Measurements from ENCODE around the gene RFC2.

RFC2 gene

DNA sequence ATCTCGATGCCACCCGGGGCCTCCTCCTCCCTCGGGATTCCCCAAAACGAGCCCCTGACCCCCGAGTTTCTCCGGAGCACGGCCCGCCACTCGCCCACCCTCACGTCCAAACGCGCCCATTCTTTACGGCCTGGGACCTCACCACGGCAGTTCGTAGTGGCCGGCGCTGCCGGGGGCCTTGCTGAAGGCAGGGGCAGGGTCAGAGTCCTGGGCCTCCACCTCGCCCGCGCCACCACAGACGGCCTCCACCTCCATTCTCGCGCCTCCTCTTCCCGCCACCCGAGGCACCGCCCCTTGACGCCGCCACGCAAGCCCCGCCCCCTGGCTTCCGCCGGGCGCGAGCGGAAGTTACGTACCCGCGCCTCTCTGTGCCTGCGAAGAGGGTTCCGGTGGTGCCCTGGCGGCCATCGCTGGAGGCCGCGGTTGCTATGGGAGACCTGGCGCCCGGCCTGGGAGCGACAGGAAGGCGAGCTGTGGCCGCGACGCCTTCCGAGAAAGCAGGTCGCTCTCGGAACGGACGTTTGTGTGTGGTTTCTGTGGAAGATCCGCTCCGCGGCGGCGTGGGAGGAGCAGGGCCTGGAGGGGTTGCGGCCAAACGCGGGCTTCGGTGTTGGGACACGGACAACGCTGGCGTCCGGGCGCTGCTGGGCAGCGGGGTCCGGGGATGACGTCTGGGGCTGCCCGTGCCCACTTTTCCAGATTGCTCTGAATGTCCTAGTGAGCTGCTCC lies at the start of gene RFC2:
TSS of gene RFC2 (minus strand) at position 271 of the 729 bp plus-strand sequence. CDS start at position 255, 16 bp downstream.
- peak; percentile 99 for DNase-seq (ENCODE audit: low read depth, low spot score)

DNA sequence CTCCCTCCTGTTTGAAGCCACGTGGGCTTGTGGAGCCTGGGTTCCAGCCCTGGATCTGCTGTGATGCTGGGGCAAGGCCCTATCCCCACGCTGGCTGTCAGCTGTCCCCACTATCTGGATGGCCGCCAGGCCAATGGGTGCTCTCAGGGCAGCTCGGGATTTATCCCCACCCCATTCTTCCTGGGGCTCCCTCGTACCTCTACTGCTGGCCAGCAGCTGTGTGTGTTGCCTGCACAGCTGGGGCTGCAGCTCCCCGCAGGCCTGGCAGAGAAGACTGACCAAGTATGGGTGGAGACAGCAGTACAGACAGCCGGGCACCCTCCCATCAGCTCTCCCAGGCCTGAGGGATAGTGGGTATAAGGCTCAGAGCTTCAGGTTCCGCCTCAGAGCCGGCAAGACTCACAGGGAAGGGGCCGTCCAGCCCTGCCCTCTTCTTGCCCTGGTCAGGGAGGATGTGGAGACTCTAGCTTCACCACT lies 48.6 kb upstream of the RFC2 start:
- DNase-seq (ENCODE audit: low read depth, low spot score), result no peak

DNA sequence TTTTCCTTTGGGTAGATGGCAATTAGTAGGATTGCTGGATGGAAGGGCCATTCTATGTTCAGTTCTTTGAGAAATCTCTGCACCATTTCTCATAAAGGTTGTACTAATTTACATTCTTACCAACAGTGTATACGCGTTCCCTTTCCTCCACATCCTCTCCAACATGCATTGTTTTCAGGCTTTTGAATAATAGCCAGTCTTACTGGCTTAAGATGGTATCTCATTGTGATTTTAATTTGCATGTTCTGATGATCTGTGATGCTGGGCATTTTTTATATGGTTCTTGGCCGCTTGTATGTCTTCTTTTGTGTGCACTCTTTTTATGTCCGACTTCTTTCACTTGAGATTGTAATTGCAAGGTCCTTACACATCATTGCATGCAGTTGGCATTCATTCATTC lies 46.7 kb upstream of the RFC2 start:
- no peak for DNase-seq (ENCODE audit: low read depth, low spot score)

DNA sequence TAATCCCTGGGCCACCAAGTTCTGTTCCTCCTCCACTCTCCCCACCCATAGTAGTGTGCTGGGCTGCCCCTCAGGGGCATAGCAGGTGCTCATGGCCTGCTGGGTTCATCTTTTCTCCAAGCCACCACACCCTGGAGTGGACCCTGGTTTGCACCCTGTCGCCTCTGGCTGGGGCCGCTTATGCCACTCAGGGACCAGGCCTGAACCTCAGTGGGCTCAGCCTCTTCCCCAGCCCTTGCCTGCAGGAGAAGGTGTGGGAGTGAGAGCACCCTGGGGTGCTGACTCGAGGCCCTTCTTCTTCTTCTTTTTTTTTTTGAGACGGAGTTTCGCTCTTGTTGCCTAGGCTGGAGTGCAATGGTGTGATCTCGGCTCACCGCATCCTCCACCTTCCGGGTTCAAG lies 45.2 kb upstream of the RFC2 start:
- DNase-seq (ENCODE audit: low read depth, low spot score), result no peak

DNA sequence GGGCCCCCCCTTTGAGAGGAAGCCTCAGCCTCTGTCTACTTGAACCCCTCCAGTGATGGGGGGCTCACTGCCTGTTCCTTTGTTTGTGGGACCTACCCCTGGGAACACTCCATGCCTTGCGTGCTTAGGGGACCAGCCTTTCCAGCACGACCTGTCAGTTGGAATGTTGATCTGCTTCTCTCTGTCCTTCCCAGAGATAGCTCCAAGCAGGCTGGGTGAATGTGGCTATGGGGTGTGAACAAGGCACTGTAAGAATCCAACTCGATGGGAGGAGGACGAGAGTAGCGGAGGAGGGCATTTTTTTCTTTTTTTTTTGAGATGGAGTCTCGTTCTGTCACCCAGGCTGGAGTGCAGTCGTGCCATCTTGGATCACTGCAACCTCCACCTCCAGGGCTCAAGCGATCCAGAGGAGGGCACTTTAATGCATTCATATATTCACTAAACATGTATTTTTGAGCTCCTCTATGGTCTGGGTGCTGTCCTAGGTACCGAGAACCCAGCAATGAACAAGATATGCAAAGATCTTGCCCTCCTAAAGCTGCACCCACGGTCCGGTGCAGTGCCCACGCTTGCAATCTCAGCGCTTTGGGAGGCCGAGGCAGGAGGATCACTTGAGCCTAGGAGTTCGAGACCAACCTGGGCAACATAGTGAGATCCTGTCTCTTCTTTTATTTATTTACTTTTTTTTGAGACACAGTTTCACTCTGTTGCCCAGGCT lies 43.5 kb upstream of the RFC2 start:
- no peak for DNase-seq (ENCODE audit: low read depth, low spot score)

DNA sequence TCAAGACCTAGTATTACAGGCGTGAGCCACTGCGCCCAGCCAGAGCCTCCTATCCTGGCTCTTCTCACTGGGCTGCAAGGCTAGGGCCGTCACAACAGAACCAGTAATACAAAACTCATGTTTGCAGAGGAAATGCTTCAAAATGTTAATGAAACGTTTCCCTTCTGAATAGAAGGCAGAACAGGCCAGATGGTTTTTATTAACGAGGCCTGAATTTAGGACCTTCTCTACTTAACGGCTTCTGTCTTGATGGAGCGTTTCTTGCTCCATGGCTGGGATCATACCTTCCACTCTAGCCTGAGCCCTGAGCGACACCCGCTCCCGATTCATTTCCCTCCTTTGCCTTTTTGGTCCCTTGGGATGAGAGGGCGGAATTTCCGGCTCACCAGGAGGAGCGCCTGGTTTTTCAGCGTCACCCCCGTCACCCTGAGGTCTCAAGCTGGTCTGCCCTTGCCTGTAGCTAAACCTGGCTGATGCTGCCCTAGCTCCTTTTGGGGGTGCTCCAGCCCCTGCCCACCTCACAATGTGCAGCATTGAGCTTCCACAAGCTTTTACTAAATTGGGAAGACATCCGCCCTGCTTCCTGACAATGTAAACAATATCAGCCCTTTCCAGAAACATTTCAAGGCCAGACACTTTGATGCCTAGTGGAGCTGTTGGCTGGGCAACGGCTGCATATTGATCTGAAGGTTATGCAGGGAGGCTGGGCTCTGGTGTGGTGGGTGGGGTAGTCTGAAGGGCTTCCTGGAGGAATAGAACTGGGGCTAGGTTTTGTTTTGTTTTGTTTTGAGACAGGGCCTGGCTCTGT lies 40.2 kb upstream of the RFC2 start:
- DNase-seq (ENCODE audit: low read depth, low spot score), result no peak

DNA sequence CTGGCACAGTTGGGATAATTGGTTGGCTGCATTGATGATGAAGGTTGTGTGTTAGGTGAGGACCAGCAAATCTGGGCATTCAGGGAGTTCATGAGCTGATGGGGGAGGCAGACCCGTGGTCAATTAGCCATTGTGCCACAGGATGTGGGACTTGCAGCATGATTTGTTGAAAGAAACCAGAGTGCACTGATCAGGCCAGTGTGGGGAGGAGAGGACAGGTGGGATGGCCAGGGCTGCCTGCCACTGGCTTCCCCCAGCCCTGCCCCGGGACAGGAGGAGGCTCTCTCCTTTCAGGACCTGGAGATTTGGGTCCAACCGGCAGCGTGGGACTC lies 39.3 kb upstream of the RFC2 start:
- no peak for DNase-seq (ENCODE audit: low read depth, low spot score)

DNA sequence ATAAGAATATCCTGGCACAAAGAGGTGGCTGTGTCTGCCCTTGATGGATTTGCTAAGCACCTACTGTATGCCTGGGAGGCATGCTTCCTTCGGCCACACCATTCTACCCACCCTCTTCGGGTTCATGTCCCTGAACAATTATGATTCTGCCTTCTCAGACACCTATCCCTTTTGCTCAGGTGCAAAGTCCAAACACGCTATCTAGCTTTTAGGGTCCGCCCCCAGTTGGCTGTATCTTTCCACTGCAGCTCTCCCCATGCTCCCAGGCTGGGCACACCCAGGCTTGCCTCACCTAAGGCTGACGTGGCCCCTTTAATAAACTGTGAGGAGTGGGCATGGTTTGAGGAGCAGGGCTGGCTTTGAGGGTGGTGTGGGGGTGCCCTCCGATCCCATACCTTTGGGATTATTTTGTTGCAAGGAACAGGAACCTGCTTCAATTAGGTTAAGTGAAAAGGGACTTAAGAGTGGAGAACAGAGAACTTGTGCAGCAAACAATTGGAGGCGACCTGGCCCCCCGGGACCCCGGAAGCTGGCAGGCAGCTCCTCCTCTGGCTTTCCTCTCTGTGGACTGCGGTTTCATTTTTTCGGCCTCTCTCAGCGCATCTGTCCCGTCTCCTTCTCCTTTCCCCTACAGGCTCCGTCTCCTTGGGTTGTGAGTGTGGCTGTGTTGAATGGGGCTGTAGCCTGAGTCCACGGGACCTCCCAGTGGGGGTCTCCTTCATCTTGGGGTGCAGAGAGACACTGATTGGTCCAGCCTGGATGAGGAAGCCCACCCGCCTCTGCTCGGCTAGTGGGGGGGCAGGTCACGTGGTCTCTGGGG lies 38.8 kb upstream of the RFC2 start:
- DNase-seq (ENCODE audit: low read depth, low spot score), result no peak

DNA sequence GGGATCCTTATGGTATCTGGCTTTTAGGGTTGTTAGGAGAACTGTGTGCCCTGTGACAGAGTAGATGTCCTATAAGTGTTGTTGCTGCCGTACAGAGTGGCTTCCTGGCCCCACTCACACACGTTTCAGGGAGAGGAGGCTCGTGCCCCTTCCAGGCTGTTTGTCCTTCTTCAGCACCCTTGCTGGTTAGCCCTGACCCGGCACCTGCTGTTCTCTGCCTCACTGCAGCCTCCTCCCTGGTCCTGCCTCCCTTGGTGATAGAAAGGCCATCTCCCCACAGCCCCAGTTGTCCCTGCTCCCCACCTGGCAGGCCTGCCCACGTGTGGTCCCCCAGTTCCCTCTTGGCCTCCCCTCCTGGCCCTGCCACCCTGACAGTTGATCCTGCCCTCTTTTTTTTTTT lies 37.3 kb upstream of the RFC2 start:
- DNase-seq (ENCODE audit: low read depth, low spot score), result no peak

DNA sequence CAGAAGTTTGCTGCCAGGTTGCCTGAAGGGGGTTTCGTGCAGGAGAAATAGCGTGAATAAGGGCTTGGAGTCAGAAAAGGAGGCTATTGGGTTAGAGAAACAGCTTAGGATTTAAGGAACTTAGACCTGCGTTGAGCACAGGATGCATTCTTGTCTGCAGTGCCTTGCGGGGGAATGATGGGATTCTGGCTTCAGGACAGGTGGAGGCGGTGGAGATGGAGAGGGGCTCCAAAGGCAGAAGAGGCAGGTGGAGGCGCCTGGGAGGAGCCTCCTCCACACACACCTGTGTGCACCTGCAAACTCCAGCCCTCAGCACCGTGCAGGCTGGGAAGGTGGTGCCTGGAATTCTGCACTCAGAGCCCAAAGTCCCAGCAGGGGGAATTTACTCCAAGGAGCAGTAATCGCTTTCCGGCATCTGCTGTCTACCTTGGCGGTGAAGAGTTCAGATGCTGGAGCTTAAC lies 36.8 kb upstream of the RFC2 start:
- no peak for DNase-seq (ENCODE audit: low read depth, low spot score)

DNA sequence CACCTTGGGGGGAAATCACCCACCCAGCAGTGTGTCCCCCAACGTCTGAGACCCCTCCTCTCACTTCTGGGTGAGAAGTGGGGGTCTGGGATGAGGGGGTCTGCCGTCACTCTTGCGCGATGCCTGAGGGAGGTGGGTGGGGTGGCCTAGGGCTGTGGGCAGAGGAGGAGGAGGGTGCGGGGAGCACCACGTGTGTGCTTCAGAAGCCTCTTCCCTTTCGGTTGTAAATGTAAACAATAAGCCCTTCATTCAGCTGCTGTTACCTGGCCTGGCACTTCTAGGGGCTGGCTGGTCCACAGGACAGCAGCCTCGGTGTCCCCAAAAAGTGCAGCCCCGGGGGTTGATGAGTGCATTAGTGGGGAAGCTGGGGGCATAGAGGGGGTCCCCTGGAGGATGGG lies 36.4 kb upstream of the RFC2 start:
- DNase-seq (ENCODE audit: low read depth, low spot score), result no peak

DNA sequence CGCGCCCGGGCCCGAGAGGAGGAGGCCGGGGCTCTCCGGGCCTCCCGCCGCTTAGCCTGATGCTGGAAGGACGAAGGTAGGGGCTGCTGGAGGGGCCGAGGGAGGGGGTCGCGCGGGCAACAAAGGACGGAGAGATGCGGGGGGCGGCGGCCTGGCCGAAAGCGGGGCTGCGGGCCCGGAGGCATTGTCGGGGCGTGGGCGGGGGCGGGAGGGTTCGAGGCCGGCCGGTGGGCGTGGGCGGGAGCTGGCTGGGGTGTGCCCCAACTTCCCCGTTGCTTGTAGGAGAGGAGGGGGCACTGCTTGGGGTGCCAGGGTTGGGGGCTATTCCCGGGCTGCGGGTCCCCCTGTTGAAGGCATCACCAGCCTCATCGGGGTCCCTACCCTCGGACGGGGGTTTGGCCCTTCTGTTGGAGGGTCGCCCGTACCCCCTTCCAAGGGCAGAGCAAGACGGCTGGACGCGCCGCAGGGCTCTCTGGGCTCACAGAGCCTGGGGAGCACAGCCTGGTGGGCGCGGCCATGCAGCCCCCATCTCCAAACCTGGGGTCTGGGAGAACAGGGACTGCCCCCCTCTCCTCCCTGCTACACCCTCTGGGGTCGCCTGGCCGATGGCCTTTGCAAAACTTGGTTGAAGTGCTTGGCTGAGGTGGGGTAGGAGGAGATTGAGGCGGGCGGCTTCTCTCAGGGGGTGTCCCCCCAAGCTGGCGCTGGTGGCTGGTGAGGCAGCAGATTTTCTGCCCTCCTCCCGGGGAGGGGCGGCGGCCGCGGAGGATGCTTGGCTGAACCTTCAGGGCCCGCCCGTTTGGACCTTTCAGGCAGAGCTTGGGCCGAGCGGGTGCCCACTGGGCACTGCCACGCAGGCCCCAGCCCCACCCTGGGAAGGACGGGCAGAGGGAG lies 35.7 kb upstream of the RFC2 start:
- DNase-seq (ENCODE audit: low read depth, low spot score), result peak; percentile 61

DNA sequence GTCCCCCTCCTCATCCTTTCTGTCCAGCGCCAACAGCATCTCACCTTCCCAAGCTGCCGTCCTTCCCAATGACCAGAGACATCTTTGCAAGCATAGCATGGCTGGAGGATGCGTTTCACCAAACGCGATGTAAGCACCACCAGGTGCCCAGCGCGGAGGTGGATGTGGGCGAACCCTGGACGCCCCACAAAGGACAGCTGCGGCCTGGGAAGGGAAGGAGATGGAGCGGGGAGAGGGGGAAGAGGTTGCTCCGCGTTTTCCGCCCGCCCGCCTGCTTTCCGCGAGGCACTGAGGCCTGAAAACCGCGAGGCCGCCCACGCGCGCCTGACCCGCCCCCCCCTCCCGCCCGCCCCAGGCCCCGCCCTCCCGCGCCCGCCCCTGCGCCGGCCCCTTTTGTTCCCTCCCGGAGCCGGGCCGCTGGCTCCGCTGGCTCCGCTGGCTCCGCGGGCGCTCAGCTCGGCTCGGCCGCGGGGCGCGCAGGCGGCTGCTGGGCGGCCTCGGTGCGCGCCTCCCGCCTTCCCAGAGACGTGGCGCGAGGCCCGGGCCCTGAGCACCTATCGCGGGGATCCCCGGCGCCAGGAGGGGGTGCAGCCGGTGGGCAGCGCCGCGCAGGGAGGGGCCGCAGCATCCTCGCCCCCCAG lies 34.9 kb upstream of the RFC2 start, which contains the start of gene CLIP2:
TSS of gene CLIP2 (plus strand) at position 390 of the 641 bp plus-strand sequence. CDS start 28,140 bp downstream, outside the sequence.
- peak; percentile 93 for DNase-seq (ENCODE audit: low read depth, low spot score)

DNA sequence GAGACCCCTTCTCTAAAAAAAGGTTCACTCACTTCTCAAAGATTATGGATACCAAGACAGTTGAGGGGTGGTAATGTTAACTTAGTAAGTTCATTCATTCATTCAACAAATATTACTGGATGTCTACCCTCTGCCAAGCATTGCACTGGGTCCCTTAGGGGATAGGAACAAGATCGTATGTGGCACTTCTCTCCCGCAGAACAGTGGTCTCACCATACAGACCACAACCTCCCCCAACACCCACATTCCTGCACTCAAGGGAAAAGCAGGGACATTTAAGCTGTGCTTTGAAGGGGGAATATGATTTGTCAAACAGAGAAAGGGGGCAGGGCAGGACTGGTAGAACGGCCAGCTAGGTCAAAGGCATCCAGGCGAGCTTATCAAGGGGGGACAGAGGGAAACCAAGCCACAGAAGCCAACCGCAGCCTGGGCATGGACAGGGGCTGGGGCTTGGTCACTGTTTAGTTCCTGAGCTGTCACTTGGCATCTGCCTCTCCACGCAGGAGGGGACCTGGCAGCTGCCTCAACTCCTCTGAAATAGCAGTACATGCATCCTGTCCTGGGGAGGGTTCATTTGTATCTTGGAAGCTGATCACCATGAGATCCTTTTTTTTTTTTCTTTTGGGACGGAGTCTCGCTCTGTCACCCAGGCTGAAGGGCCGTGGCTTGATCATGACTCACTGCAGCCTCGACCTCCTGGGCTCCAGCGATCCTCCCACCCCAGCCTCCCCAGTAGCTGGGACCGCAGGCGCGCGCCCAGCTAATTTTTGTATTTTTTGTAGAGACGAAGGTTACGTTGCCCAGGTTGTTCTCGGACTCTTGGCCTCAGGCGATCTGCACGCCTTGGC lies 34.1 kb upstream of the RFC2 start:
- peak; percentile 72 for DNase-seq (ENCODE audit: low read depth, low spot score)

DNA sequence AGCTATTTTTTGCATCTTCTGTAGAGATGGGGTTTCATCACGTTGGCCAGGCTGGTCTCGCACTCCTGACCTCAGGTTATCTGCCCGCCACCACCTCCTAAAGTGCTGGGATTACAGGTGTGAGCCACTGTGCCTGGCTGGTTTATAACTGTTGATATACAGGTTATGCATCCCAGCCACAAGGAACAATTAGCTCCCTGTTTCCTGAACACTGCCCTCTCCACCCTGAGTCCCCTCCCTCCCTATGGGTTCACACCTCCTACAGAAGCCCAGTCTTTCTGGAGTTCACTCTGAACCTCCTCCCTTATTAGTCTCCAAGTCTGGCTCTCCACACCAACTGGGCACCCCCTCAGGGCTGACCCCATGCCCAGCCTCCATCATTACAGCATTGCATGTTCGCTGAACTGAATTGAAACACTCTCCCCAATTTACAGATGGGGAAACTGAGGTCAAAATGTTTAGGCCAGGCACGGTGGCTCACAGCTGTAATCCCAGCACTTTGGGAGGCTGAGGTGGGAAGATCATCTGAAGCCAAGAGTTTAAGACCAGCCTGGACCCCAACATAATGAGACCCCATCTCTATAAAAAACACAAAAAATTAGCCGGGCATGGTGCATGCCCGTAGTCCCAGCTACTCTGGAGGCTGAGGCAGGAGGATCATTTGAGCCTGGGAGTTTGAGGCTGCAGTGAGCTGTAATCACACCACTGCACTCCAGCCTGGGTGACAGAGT lies 33.3 kb upstream of the RFC2 start:
- DNase-seq (ENCODE audit: low read depth, low spot score), result no peak

DNA sequence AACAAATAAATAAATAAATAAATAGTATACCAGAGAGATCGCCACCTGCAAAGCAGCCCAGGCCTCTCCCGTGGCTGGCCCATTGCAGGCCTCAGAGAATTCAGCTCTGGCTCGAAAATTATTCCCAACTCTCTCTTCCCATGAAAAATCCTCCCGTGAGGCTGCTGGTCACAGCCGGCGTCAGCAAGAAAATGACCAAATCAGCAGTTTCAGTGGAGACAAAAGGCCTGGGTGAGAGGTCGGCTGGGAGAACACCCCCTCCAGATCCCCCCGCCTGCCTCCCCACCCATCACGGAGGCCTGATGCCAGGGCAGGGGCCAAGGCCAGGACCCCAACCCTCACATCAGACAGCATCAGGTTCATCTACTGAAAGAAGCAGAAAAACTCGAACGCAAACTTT lies 31.9 kb upstream of the RFC2 start:
- DNase-seq (ENCODE audit: low read depth, low spot score), result no peak

DNA sequence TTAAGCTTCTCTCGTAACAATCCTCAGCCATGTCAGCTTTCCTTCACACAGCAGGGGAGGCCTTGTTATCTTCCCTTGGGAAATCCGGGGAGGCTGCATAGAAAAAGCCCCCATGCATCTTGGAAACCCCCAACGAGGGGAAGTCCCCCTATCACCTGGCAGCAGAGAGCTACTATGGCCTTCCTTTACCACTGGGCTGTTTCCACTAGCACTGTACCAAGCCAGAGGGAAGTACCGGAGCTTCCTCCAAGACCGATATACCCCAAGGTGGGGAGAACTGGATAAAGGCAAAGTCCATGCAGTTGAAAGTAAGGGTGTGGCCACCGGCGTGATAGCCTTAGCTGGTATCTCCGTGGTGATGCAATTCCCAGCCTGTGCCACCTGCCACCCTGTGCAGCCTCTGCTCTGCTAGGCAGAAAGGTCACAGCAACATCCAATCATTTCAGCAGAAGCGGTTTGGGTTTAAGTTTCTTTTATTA lies 30.6 kb upstream of the RFC2 start:
- no peak for DNase-seq (ENCODE audit: low read depth, low spot score)

DNA sequence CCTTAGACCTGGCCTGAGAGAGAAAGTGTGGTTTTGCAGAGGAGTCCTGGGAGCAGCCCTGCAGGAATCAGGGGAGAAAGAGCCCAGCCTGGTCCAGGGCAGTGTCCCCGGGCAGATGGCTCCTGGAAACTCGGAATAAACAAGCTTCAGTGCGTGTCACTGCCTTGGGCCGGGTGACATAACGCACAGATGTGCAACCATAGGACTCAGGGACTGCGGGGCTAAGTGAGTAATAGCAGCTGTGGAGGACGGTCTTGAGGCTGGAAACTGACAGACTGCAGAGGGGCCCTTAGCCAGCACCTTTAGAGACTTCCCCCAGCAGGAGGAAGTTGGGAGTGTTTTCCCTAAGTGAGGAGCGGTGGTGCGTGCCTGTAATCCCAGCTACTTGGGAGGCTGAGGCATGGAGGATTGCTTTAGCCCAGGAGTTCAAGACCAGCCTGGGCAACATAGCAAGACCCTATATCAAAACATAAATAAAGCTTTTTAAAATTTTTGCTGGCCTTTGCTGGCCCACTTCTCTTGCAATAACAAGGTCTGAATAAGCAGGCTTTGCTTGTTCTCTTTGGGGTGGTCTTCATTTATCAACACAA lies 29.8 kb upstream of the RFC2 start:
- no peak for DNase-seq (ENCODE audit: low read depth, low spot score)
